HG02970 (cell line): ENCODE results near the gene TMSB4X.
"Not testable (repeated sequence)": the region's sequence is repeated elsewhere in the genome, so short reads cannot be mapped to it uniquely, and the experiment has no call there.

ENCODE experiments used
- ATAC-seq: cut with Tn5 transposase; IDR thresholded peaks from one replicate; pipeline ENCODE4 v1.9.1; 2021; ENCODE audit warnings: mild to moderate bottlenecking, moderate library complexity, moderate number of reproducible peaks; ENCODE audit not compliant: unreplicated experiment, low FRiP score

TMSB4X gene

DNA sequence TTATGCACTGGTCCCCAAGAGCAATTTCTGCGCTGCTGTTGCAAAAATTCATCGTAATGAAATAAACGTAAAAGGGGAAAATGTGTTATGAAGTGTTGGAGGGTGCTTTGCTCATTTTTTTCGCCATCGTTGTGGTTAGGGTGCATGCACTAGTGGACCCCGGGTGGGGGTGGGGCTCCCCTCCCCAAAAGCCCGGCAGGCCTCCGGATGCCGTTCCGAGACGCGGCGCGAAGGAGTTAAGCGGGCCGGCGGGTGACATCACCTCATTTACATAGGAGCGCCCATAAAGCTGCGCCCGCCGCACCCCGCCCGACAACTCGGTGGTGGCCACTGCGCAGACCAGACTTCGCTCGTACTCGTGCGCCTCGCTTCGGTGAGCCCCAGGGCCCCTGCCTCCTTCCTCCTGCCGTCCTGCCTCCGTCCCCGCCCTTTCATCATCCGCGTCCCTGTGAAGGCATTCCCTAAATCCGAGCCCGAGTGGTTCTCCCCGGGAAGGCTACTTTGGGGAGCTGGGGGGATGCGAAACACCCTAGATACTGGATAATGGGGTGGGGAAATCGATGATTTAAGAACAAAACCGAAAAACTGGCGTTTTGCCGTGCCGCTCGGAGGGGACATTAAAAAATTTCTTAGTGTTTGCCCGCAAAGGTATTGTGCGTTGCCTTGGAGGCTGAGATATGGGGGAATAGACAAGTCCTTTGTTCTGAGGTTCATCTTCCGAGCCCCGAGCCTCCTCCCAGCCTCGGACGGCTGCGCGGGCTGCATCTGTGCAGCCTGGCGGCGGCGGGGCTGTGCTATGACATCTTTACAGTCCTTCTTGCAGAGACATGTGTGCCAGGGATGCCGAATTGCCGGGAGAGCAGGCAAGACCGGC is at the start of gene TMSB4X:
TMSB4X (plus strand) TSS at position 315 of the 874 bp plus-strand sequence.
- ATAC-seq = peak; percentile 42

DNA sequence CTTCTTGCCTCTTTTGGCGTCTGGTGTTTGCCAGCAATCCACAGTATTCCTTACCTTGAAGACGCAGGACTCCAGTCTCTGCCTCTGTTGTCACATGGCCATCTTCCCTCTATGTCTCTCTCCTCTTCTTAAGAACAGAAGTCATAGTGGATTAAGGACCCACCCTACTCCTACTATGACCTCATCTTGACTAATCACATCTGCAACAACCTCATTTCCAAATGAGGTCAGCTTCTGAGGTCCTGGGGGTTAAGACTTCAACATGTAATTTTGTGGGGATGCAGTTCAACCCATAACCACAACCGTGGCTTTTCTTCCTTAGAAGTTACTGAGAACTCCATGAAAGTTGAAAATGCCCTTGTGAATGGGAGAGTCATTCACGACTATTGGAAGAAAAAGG is 45.2 kb upstream of the TMSB4X start:
- no peak for ATAC-seq

DNA sequence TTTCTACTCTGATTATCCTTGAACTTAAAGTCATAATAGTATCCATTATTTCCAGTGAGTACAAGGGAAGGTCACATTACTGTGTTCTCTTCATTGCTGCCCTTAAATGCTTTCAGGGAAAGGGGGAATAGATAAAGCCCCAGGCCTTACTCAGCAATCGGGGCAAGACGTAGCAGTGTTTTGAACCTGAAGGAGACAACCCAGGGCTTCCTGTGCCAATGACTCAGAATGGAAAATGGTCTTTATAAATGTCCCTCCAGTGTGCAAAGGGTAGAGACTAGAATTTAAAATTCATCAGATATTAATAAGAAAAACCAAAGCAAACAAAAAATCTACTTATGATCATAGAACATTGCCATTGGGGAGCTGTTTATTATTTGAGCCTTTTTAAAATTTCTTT is 44.8 kb upstream of the TMSB4X start:
- no peak for ATAC-seq

DNA sequence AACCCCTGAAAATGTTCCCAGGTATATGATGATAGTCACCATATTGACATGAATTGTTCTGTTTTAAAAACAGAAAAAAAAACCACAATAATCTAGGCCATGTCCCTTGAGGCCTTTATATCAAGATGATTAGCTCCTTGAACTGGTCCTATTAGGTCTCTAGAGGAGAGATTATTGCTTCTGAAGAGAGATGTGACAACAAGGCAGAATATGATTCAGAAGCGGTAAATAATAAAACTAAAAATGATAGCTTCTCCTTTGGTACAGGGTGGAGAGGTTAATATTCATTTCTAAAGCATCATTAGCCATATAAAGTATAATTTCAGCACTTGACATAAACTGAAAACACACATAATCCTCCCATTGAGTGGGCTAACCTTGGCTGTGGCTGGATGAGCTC is 42.7 kb upstream of the TMSB4X start:
- no peak for ATAC-seq

DNA sequence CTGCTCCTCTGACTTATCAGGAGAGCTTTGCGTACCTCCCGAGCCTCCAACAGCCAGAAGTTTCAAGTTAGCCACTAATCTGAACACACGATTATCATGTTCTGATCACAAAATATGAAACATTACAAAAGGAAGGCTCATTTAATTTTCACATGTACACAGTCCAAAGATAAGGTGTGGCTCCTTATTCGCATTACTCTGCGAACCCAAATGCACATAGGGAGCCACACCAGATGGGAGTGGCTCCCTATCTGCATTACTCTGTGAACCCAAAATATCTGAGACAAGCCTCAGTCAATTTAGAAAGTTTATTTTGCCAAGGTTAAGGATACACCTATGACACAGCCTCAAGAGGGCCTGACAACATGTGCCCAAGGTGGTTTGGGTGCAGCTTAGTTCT is 40.1 kb upstream of the TMSB4X start:
- no peak for ATAC-seq

DNA sequence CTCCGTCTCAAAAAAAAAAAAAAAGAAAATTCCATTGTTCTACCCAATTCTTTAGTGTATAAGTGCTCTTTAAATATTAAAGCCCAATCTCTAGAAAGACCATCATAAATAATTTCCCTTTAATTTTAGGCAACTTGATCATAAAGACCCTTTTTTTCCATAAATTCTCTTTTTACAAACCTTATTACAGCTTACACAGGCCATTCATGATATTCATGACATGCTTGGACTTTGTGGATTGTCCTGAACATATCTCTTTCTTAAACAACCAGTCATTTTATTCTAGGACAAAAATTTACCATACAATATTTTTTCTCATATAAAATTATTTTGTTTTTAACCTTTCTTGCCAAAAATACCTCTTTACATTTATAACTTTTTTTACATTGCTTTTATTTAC is 38.0 kb upstream of the TMSB4X start:
- no peak for ATAC-seq

DNA sequence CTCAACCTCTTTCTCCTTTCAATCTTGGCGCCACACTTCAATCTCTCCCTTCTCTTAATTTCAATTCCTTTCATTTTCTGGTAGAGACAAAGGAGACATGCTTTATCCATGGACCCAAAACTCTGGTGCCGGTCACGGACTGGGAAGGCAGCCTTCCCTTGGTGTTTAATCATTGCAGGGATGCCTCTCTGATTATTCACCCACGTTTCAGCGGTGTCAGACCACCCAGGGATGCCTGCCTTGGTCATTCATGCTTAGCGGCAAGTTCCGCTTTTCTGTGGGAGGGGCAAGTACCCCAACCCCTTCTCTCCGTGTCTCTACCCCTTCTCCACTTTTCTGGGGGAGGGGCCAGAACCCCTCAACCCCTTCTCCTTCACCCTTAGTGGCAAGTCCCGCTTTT is 34.4 kb upstream of the TMSB4X start:
- not testable (repeated sequence) for ATAC-seq

DNA sequence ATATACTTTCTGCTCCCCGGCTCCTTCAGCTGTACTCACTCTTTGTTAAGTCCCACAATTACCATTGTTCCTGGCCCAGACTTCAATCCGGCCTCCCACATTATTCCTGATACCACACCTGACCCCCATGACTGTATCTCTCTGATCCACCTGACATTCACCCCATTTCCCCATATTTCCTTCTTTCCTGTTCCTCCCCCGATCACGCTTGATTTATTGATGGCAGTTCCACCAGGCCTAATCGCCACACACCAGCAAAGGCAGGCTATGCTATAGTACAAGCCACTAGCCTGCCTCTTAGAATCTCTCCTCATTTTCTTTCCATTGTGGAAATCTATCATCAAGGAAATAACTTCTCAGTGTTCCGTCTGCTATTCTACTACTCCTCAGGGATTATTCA is 31.3 kb upstream of the TMSB4X start:
- ATAC-seq = not testable (repeated sequence)

DNA sequence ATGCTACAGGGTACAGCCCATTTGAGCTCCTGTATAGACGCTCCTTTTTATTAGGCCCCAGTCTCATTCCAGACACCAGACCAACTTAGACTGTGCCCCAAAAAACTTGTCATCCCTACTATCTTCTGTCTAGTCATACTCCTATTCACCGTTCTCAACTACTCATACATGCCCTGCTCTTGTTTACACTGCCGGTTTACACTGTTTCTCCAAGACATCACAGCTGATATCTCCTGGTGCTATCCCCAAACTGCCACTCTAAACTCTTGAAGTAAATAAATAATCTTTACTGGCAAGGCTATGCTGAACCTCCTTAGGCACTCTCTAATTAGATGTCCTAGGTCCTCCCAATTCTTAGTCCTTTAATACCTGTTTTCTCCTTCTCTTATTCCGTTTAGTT is 30.5 kb upstream of the TMSB4X start:
- not testable (repeated sequence) for ATAC-seq

DNA sequence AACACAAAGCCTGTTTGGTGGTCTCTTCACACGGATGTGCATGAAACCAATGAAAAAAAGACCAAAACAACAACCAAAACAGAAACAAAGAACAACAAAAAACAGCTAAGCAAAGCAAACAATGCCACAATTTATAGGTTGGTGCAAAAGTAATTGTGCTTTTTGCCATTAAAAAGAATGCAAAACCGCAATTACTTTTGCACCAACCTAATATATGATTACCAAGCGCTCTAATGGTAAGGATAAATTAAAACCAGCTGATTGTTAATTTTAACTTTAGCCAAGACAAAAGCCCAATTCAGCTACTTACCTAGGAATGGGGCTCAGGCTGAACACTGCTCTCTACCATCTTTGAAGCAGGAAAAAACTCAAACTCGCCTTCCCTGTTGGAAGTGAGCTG is 29.4 kb upstream of the TMSB4X start:
- no peak for ATAC-seq

DNA sequence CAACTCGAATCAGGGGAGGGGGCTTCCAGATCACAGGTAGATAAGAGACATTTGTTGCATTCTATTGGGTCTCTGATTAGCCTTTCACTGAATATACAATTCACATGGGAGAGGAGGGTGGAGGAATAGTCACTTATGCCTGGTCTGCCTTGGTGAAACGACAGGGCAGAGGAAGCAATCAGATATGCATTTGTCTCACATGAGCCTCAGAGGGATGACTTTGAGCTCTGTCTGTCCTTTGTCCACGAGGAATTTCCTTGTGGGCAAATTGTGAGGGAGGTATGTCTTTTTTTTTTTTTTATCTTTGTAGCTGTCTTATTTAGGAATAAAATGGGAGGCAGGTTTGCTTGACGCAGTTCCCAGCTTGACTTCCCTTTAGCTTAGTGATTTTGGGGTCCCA is 28.5 kb upstream of the TMSB4X start:
- no peak for ATAC-seq

DNA sequence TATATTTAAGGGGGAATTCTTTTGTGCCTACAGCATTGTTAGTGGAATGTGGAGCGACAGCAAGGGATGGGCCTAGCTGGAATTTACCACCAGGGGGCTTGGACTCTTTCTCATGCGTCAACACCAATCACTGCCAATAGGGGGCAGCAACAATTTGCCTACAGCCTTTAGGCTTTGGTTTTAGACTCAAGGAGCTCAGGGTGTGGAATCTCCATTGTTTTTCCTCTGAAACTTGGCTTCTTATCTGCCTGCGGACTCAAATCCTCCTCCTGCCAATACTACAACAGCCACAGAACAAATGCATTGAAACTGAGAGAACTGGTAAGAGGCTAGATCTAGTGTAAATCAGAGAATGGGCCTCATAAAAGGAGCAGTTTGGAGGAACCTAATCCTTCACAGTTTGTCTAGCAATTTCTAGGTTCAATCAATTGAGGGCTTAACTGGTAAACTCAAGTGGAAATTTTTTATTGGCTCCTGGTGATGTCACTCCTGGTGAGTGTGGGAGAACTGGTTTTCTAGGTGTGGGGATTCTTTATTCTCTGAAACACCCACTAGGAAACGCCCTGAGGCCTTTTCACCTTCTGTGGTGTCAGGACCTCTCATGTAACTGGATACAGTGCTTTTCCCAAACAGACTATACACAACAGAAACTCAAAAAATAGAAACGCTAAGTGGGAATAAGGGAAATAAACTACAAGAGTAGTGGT is 27.9 kb upstream of the TMSB4X start:
- ATAC-seq = no peak

DNA sequence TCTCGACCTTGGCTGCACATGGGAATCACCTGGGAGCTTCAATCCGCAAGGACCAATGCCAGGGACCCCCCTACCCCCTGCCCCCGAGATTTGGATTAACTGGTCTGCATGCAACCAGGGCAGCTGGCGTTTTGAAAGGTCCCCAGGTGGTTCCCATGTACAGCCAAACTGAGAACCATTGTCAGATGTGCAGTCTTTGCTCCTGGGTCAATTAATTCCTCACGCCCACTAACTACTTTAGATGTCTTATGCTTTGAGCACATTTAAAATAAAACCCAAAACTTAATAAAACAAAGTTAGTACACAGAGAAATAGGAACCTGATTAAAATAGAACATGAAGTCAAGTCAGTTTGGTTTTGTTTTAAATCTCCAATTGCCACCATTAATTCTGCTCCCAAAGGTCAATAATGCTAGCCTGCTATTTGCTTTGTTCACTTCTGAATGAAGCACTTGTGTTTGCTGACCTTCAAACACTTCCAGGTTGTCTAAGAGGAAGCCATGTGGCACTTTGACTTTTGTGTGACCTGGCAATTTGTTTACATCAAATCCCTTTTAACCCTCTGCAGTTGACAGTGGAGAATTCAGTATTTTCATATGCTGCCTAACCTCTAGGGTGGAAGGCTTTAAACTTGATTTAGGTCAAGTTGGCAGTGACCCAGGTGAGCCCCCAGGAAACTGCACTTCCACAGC is 27.2 kb upstream of the TMSB4X start:
- ATAC-seq = no peak

DNA sequence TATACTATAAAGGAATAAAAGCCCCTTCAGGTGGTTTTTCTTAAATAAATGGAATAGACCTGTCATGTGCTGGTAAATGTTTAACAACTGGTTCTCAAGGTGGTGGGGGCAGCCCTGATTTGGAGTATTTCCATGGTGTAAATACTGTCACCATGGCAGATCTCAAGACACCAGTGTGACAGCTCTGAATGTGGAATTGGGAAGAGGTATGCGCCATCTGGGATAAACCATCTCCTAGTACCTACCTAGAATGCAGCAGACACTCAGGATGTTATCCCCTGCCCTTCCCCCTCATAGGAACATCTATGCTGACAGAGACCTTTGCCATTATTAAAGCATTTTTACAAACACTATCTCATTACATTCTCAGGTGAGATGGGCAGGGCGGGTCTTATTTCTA is 26.4 kb upstream of the TMSB4X start:
- ATAC-seq = no peak

DNA sequence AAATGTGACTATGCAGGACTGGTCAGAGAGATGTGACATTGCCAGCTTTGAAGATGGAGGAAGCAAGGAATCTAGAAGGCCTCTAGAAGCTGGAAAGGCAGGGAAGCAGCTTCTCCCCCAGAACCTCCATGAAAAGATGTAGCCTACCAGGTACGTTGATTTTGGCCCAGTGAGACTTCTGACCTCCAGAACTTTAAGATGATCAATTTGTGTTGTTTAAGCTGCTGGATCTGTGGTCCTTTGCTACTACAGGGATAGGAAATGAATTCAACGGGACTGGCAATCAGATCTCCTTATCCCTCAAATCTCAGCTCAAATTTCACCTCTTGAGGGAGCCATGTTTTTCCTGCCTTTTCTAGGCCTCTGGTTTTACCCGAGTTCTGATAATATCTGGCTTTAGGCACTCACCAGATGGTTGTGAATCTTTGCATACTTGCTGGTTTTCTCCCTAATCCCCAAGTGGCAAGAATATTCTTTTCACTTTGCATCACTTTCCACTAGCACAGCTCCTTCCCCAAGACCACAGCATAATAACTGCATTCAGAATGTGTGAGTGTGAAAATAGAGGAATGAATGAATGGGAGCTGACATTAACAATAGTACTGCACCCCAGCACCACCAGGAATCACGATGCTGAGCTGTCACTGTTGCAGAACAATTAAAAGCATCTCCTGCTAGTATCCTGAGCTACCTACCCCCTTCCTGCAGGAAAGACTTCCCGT is 25.5 kb upstream of the TMSB4X start:
- no peak for ATAC-seq

DNA sequence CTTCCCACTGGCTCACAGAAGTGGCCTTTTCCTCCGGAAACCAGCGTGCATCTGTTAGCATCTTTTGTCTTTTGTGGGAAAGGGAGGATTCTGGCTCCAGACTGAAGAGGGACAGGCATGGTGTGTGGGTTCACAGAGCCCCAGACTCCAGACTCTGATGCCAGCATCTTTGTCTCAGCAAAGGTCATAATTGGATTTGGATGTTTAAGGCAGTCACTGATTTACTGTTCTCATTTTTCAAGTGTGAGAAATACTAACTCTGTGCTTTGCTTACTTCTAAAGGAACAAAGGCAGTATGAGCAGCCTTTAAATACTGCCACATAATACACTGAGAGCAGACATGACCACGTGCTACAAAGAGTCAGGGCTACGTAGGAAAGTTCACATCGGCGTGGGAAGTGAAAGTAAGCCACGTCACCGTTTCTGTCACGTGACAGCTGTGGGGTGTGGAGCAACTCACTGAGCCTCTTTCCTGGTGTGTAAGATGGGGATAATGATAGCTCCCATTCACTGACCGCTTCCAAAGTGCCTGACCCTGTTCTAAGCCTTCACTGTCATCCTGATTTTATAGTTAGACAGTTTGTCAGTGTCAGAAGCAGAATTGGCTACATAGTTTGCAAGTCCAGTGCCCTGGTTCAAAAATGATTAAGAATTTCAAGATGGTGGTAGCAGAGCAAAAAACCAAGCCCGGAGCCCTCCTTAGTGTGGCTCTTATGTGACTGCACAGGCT is 24.8 kb upstream of the TMSB4X start:
- peak; percentile 59 for ATAC-seq

DNA sequence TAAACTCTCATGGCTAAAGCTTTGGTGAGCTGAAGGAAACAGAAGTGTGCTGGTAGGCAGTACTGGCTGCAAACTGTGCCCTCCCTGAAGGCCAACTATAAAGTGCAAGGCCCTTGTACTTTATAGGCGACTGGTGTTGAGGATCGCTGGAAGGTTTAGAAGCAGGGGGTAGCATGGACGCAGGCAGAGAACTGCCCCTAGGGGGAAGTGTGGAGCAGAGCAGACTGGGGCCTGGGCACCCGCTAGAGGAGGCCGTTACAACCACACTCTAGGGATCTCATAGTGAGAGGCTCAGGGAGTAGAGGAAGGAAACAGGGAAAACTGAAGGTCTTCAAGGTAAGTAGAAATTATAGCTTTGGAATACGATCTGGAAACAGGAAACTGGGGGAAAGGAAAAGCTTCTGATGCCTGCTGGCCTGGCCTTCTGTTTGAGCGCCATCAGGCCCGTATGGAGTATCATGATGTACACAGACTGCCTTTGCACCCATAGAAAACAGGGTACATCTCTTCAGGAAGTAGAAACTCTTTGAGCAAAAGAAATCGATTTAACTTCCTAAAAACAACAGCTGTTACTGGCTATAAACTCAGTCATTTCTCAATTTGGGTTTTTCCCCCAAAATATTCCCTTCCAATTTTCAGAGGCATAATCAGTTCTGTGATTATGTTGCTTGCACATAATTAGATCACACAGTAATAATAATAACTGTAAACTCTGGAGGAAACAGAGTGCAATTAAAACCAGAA is 23.9 kb upstream of the TMSB4X start:
- ATAC-seq = no peak

DNA sequence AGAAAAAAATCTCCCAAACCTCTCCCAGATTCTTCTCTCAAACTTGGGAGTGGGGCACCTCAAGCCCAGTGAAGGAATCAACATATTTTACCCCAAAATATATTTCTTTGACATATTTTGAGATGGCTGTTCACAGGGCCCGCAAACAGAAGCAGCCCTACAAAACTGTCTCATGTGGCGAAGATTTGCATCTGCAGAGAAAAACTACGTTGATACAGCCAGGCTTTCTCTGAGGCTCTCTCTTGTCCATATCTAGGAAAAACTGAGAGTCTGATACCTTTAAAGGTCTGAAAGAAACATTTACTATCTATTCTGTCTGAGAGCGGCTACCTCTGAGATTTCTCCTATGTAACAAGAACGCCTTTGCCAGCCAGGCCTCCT is 23.3 kb upstream of the TMSB4X start:
- no peak for ATAC-seq

DNA sequence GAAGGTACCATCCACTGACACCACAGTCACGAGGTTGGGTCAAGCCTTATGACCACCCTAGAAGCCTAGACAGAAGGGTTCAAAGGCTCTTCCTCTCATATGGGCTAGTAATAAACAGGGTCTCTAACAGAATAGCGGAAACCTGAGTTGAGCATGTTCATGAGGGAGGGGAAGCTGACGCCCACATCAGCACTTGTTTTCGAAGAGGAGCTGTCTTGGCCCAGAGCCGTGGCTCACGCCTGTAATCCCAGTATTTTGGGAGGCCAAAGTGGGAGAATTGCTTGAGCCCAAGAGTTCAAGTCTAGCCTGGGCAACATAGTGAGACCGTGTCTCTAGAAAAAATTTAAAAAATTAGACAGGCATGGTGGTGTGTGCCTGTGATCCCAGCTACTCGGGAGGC is 21.5 kb upstream of the TMSB4X start:
- ATAC-seq = no peak
